Measurements from ENCODE around the gene SPDYE5. TPM values are rescaled to one million over a fixed set of nuclear protein-coding genes. Genes with fewer than 3 reads are reported as not detected.

SPDYE5 gene
- total RNA-seq, 4 donors from 2014 or later, result not detected

GRCh38 chr7:75536940-75537538, 44.9 kb downstream of the SPDYE5 start:
- no peak overlapping the region for H3K27ac ChIP-seq
- peaks cover 0 to 9% (median 2%) of the 10 kb centered on the region in 4 donors for H3K36me3 ChIP-seq

GRCh38 chr7:75537731-75538130, 45.6 kb downstream of the SPDYE5 start:
- 92 to 96% methylated on average over 2 to 5 of the region's 5 CpGs for WGBS, 2 donors (ENCODE audit: low coverage in 1 of 2)
- Histone ChIP-seq H3K27me3 (no peaks in the 10 kb centered on the region), H3K4me1 (no peaks in the 10 kb centered on the region), H3K9me3 (no peaks in the 10 kb centered on the region), H3K4me3 (no peak overlapping the region), H3K36me3 (peaks cover 0 to 9% (median 2%) of the 10 kb centered on the region in 4 donors), H3K27ac (no peak overlapping the region)
- in situ Hi-C loops (cut with MboI; ENCODE audit: low pct_ligation_motif_present in 1 of 4, low pct_unique_long_range_greater_than_20kb in 1 of 4, low sequenced_read_pairs in 3 of 4) (loop anchor here in 3 of 4 donors (10.0 to 25.0 kb wide), 2 partner anchors 217 to 225 kb away; partner anchors contain the start of gene CCL26 (in 2 of the 3)), intact Hi-C loops (cut with DNase I; ENCODE audit: low total_unique reads) (no loop called here)
- no peak for DNase-seq
- TF ChIP-seq POLR2AphosphoS5 (IDR thresholded peaks at IDR 0.05), result no peak
- no peak for TF ChIP-seq POLR2A (IDR thresholded peaks at IDR 0.05)
- TF ChIP-seq, protein P1, sequence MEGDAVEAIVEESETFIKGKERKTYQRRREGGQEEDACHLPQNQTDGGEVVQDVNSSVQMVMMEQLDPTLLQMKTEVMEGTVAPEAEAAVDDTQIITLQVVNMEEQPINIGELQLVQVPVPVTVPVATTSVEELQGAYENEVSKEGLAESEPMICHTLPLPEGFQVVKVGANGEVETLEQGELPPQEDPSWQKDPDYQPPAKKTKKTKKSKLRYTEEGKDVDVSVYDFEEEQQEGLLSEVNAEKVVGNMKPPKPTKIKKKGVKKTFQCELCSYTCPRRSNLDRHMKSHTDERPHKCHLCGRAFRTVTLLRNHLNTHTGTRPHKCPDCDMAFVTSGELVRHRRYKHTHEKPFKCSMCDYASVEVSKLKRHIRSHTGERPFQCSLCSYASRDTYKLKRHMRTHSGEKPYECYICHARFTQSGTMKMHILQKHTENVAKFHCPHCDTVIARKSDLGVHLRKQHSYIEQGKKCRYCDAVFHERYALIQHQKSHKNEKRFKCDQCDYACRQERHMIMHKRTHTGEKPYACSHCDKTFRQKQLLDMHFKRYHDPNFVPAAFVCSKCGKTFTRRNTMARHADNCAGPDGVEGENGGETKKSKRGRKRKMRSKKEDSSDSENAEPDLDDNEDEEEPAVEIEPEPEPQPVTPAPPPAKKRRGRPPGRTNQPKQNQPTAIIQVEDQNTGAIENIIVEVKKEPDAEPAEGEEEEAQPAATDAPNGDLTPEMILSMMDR (IDR thresholded peaks at IDR 0.05), result no peak
- no peak for TF ChIP-seq EP300 (IDR thresholded peaks at IDR 0.05; ENCODE audit: low read depth)

More at GRCh38 chr7:75536940-75537538, 44.9 kb downstream of the SPDYE5 start:
- no peak for DNase-seq
- in situ Hi-C loops (cut with MboI; ENCODE audit: low pct_ligation_motif_present in 1 of 4, low pct_unique_long_range_greater_than_20kb in 1 of 4, low sequenced_read_pairs in 3 of 4), result loop anchor here in 3 of 4 donors (10.0 to 25.0 kb wide), 2 partner anchors 218 to 225 kb away; partner anchors contain the start of gene CCL26 (in 2 of the 3)
- H3K27me3 ChIP-seq, result no peaks in the 10 kb centered on the region
- H3K9me3 ChIP-seq, result no peaks in the 10 kb centered on the region
- 87 to 92% methylated on average over 6 to 18 of the region's 18 CpGs for WGBS, 2 donors (ENCODE audit: low coverage in 1 of 2)
- no peak for TF ChIP-seq POLR2AphosphoS5 (IDR thresholded peaks at IDR 0.05)
- no peak for TF ChIP-seq POLR2A (IDR thresholded peaks at IDR 0.05)
- TF ChIP-seq EP300 (IDR thresholded peaks at IDR 0.05; ENCODE audit: low read depth), result no peak
- TF ChIP-seq, protein P1 (IDR thresholded peaks at IDR 0.05), result no peak
- H3K4me3 ChIP-seq, result no peak overlapping the region
- H3K4me1 ChIP-seq, result no peaks in the 10 kb centered on the region
- intact Hi-C loops (cut with DNase I; ENCODE audit: low total_unique reads), result no loop called here

- Histone ChIP-seq H3K27ac (no peak overlapping the region), H3K4me1 (no peaks in the 10 kb centered on the region), H3K9me3 (no peaks in the 10 kb centered on the region), H3K4me3 (no peak overlapping the region), H3K27me3 (no peaks in the 10 kb centered on the region), H3K36me3 (no peaks in the 10 kb centered on the region)
- TF ChIP-seq EP300 (IDR thresholded peaks at IDR 0.05; ENCODE audit: low read depth) (no peak), POLR2A (IDR thresholded peaks at IDR 0.05) (no peak), POLR2AphosphoS5 (IDR thresholded peaks at IDR 0.05) (no peak)
- TF ChIP-seq, protein P1 (IDR thresholded peaks at IDR 0.05), result no peak
- DNase-seq, result no peak
- intact Hi-C loops (cut with DNase I; ENCODE audit: low total_unique reads) (no loop called here), in situ Hi-C loops (cut with MboI; ENCODE audit: low pct_ligation_motif_present in 1 of 4, low pct_unique_long_range_greater_than_20kb in 1 of 4, low sequenced_read_pairs in 3 of 4) (loop anchor here in 2 of 4 donors (25.0 kb wide), 1 partner anchor 216 kb away; the partner anchor contains the start of gene CCL26 (in 2 of the 2))
- 24 to 68% methylated on average over 5 to 15 of the region's 15 CpGs for WGBS, 2 donors (ENCODE audit: low coverage in 1 of 2)
Observed at GRCh38 chr7:75546237-75547015, 54.3 kb downstream of the SPDYE5 start.

Small RNA genes lying within 50 kb of the gene (small RNA-seq; reads per million reads assigned to genes)
- gene AC211429.1 (0 reads per million in 4 donors), gene RF00019 (0 reads per million in 4 donors)

Other genes with a start within 250 kb of the SPDYE5 start
- gene TRIM73, start 96.7 kb upstream of the SPDYE5 start, total RNA-seq, result 1 to 10 TPM in 2 of 4 donors, under 1 TPM in 2; 0.20 to 3.7 (median 1.7) TPM
- gene POM121C, start 6.0 kb upstream of the SPDYE5 start, total RNA-seq, result 10 to 100 TPM; 20.5 to 76.4 (median 40.6) TPM
- gene HIP1, start 246.6 kb downstream of the SPDYE5 start, total RNA-seq, result 10 to 100 TPM in 1 of 4 donors, 1 to 10 TPM in 3; 3.7 to 20.1 (median 4.7) TPM

Measured in transverse colon (tissue), 4 donors.